NCI-H510A treated with DMSO at 0.1 percent for 48 hours (cell line): ENCODE results near the gene AFAP1.

Experiments used
- DNase-seq: peaks from one replicate; lab custom pipeline; 2025; lab: John Stamatoyannopoulos, UW

AFAP1 gene, protein sequence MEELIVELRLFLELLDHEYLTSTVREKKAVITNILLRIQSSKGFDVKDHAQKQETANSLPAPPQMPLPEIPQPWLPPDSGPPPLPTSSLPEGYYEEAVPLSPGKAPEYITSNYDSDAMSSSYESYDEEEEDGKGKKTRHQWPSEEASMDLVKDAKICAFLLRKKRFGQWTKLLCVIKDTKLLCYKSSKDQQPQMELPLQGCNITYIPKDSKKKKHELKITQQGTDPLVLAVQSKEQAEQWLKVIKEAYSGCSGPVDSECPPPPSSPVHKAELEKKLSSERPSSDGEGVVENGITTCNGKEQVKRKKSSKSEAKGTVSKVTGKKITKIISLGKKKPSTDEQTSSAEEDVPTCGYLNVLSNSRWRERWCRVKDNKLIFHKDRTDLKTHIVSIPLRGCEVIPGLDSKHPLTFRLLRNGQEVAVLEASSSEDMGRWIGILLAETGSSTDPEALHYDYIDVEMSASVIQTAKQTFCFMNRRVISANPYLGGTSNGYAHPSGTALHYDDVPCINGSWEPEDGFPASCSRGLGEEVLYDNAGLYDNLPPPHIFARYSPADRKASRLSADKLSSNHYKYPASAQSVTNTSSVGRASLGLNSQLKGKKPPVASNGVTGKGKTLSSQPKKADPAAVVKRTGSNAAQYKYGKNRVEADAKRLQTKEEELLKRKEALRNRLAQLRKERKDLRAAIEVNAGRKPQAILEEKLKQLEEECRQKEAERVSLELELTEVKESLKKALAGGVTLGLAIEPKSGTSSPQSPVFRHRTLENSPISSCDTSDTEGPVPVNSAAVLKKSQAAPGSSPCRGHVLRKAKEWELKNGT

DNA sequence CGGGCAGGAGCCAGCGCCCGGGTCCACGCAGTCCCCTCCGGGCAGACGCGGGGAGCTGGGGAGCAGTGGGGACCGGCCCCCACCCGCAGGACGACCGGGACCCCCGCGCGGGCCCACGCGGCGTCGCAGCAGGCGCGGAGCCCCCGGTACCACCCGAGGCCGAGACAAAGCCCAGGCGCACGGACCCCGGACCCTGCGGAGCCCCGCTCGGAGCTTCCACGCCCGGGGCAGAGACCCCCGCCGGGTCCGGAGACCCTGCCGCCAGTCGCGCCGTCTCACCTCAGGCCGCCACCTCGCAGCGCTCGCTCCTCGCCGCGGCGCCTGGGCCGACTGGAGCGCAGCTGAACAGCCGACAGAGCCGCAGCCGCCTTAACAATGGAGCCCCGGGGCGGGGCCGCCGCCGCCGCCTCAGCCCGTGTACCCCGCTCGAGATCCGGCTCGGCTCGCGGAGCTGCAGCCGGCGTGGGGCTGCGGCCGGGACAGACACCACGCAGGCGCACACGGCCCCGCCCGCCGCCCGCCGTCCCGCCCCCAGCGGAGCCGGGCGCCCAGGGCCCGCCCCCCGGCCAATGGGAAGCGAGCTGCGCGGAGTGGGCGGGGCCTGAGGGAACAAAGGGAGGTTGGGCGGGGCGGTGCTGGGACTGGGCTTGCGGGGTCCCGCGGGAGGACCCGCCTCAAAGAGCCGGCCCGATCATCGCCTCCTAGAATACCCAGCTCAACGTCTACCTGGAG is at the start of gene AFAP1:
TSS of gene AFAP1 (minus strand) at position 485 of the 732 bp plus-strand sequence. CDS start 67,783 bp downstream, outside the sequence.
- DNase-seq = peak; percentile 64

DNA sequence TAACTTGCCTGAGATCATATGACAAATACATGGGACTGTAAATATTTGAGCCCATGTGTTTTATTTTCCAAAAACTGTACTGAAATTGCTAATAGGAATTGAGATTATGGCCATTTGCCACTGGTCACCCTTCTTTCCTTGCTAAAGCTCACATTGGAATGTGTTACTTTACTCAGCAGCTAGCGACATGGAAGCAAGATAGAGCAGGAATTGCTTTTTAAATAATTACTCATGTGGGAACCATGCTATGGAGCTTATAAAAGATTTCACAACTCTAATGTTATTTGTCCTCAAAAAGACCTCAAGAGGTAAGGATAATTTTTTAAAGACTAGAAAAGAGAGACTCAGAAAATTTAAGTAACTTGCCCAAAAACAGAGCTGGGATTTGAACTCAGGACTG is 48.8 kb upstream of the AFAP1 start:
- no peak for DNase-seq

- DNase-seq = peak; percentile 75
Observed at GRCh38 chr4:7987148-7987989, 47.7 kb upstream of the AFAP1 start.

DNA sequence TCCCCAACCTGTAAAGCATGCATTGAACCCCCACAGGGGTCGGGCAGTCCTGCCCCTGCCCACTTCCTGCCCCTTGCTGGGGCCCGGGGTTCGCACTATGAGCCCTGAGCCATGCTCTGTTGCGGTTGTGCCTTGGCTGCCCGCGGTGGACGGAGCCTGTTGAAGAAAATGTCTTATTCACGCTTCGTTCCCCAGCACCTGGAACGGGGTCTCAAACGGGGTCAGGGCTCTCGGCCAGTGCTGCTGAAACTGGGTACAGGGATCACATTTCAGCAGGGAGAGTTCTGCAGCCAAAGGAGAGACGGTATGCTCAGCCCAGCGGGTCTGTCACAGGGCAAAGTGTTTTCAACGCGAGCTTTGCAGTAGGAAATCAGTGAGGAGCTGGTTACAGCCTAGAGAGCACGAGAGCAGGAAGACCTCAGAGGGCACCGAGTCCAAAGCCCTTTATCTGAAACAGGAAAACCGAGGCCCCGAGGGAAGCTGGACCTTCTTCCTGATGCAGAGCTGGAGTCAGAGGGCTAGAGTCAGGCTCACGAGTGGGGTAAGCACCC is 46.3 kb upstream of the AFAP1 start:
- DNase-seq = peak; percentile 31

DNA sequence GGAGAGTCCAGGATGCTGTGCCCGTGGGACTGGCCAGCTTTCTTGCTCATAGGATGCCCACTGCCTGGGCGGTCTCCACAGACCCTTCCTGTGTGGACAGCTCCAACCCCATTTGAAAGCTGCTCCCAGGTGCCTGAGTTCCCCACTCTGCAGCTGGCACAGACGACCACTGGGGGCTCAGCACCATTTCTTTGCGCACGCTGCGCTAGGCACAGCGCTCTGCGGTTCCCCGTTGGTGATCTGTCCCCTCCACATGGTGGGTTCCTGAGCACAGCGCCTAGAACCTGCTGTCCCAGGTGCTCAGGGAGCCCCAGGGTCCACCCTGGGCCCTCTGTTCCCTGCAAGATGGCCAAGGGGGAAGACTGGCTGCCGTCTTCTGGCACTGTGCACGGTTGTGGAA is 45.4 kb upstream of the AFAP1 start:
- DNase-seq = no peak

GRCh38 chr4:7984286-7984925 is 44.7 kb upstream of the AFAP1 start:
- DNase-seq = no peak

DNA sequence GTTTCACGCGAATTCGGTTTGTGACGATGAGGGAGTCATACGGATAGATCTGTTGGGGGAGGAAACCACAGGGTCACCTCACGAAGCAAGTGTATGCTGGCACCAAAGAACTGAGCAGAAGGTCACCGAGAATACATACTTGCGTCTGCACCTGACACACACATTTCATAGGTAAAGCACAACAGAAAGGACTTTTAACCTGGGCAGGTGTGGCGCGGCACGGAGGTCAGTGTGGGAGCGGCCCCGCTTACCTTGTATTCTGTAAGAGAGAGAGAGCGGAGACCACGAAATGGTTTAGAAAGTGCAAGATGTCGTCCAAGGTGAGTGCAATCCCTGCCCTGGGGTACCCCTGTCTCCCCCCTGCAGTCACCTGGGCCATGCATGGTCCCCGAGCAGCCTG is 43.6 kb upstream of the AFAP1 start:
- DNase-seq = no peak

- peak; percentile 14 for DNase-seq
Observed at GRCh38 chr4:7981738-7982394, 42.2 kb upstream of the AFAP1 start.

GRCh38 chr4:7980036-7980435 is 40.4 kb upstream of the AFAP1 start:
- DNase-seq = no peak

GRCh38 chr4:7979652-7979968 is 39.9 kb upstream of the AFAP1 start:
- no peak for DNase-seq

DNA sequence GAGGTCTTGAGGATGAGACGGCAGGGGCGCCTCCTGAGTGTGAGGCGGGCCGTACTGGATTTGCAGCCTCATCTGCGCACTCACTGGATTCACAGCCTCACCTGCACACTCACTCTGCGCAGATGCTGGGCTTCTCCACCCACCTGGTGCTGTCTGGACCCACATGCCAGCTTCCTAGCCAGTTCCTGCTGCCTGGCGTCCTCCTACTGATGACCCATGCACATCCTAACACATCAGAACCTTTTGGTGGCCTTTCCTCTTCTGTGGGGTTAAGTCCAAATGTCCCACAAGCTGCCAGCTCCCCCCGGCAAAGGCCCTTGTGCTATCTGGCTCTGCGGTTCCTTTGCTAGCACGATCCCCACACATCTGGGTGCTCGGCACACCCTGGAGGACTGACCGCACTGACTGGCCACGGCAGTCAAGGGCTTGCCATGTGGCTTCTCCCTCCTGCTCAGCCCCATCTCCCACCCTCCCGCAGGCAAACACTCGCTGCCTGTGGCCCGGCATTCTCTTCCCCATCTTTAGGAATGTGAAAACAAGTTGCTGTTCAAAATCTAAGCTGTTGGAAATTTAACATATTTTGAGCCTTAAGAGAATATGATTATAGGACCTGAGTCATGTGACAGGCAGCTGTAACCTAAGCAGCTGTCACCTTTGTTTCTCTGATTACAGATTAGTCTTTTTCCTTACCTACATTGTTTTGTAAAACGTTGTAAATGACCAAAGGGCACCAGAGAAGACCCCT is 39.4 kb upstream of the AFAP1 start:
- no peak for DNase-seq

GRCh38 chr4:7978489-7978888 is 38.8 kb upstream of the AFAP1 start:
- peak; percentile 19 for DNase-seq

DNA sequence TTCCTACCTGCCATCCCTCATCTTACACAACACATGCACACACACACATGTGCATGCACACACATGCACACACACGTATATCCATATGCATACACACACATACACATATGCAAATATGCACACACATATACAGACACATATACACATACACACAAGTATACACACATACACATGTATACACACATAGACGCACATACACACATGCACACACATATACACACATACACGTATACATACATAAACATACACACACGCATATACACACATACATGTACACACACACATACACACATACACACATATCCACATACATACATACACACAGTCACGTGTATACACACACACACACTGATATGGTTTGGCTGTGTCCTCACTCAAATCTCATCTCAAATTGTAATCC is 37.0 kb upstream of the AFAP1 start:
- DNase-seq = no peak

DNA sequence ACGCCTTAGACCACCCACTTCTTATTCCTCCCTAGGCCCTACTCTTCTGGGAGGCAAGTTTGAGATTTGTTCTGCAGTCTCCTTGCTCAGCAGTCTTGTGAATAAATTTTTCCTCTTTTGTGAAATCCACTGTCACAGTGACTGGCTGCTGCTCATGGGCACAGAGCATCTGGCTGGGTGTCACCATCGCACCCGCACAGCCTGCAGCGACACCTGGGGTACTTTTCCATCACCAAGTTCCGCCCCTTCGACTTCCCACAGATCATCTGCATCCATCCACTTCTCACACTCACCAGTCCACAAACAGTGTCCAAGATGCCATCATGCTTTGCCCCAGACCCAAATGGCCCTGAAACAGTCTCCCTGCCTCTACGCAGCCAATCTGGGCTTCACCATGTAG is 36.4 kb upstream of the AFAP1 start:
- no peak for DNase-seq

DNA sequence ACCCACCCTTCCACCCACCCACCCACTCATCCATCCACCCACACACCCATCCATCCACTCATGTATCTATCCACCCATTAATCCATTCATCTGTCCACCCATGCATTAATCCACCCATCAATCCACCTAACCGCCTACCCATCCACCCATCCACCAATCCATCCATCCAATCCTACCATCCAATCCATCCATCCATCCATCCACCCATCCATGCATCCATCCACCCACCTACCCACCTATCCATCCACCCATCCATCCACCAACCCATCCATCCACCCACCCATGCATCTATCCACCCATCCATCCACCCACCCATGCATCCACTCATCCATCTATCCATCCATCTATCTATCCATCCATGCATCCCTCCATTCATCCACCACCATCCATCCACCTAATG is 34.8 kb upstream of the AFAP1 start:
- no peak for DNase-seq

GRCh38 chr4:7973545-7973981 is 33.9 kb upstream of the AFAP1 start:
- DNase-seq = no peak

DNA sequence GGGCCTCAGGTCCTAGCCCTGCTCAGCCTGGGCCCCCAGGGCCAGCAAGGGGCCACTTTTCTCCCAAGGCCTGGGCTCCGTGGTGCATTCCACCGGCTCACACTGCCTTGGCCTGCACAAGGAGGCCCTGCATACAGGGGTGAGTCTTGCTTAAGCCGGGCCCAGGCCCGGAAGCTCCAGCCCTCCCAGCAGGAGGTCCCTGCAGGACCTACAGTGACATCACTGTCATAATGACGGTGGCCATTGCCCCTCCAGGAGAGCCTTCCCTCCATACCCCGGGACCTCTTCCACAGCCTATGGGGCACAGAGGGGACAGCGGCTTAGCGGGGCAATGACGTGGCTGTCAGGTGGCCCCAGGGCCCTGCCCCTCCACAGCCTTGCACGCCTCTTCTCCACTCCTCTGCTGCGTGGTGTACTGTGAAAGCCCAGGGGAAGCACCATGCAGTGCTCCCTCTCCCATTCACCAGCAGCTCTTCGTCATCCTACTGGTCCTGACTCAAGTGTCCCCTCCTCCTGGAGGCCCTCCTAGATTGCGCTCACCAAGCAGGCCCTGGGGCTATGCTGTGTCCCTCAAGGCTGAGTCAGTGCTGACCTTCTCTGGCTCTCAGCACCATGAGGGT is 32.3 kb upstream of the AFAP1 start:
- no peak for DNase-seq

DNA sequence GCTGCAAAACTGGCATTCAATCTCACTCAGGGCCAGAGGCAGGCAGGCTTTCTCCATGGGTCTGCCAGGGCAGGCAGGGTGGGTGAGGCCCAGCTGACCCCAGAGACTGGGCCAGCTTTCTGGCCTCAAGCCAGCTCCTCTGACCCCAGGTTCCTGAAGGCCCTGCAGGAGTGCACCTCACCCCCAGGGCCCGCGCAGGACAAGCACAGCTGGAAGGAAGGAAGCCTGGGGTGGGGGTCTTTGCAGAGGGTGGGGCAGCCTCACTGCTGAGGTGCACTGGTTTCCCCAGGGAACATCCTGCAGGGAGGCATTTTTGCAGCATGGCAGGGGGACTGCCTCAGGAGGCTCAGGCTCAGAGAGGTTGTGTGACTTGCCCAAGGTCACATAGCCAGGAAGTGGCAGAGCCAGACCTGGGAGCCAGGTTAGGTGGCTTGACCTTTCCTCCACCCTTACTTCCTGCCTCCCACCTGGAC is 31.5 kb upstream of the AFAP1 start:
- DNase-seq = no peak

DNA sequence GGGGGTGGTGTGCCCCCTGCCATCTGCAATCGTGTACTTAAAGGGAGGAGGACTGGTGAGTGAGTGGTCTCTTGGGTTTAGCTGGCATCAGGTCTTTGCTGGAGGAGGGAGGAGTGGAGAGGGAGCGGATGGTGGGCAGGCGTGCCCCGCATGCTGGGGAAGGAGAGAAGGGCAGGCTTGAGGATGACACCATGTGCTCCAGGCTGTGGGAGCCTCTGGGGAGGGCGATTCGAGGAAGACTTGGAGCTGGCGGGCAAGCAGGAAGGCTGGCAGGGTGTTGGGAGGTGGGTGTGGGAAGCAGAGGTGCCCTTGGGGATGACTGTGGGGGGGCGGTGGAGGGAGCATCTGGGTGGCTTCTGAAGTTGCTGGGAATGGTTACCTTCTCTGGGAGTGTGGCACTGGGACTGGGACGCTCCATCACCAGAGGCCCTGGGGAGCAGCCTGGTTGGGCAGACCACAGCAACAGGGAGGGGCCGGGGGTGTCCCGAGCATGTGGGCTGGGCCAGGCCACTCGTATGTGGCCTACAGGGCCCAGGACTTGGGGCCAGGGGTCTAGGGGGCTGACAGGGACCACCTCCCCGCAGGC is 30.8 kb upstream of the AFAP1 start:
- DNase-seq = no peak
